Measurements from ENCODE around the gene INTS12.
A peak's percentile ranks its signal among the peaks of the same experiment; 100 is the strongest.

INTS12 gene

DNA sequence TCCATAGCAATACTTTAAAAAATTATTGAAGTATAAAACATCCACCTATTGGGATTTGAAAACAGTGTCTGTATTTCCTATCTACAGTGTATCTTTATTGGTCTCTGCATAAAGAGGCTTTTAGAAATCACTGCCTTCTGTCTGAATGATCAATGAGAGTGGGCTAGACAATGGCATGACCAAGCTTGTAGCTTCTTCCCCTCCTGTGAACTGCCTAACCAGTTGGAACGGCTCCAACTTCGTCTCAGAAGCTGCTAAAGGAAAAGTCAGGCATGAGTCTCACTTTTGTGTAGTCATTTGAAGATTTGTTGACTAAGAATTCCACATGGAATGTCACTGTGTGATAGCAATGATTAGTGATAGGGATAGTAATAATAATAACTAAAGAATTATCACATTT, 64.2 kb downstream of the INTS12 start:
- H3K9me3 ChIP-seq: no peaks in the 10 kb centered on the region
- no peak overlapping the region for H3K4me3 ChIP-seq (ENCODE audit: low read depth, low read length)
- TF ChIP-seq, protein P1, sequence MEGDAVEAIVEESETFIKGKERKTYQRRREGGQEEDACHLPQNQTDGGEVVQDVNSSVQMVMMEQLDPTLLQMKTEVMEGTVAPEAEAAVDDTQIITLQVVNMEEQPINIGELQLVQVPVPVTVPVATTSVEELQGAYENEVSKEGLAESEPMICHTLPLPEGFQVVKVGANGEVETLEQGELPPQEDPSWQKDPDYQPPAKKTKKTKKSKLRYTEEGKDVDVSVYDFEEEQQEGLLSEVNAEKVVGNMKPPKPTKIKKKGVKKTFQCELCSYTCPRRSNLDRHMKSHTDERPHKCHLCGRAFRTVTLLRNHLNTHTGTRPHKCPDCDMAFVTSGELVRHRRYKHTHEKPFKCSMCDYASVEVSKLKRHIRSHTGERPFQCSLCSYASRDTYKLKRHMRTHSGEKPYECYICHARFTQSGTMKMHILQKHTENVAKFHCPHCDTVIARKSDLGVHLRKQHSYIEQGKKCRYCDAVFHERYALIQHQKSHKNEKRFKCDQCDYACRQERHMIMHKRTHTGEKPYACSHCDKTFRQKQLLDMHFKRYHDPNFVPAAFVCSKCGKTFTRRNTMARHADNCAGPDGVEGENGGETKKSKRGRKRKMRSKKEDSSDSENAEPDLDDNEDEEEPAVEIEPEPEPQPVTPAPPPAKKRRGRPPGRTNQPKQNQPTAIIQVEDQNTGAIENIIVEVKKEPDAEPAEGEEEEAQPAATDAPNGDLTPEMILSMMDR (IDR thresholded peaks at IDR 0.05; ENCODE audit: low read depth, low read length): no peak
- H3K4me1 ChIP-seq: no peaks in the 10 kb centered on the region; the same call in 1 of the 2 replicates
- no peak for DNase-seq
- H3K36me3 ChIP-seq: no peaks in the 10 kb centered on the region
- H3K27me3 ChIP-seq: no peaks in the 10 kb centered on the region

DNA sequence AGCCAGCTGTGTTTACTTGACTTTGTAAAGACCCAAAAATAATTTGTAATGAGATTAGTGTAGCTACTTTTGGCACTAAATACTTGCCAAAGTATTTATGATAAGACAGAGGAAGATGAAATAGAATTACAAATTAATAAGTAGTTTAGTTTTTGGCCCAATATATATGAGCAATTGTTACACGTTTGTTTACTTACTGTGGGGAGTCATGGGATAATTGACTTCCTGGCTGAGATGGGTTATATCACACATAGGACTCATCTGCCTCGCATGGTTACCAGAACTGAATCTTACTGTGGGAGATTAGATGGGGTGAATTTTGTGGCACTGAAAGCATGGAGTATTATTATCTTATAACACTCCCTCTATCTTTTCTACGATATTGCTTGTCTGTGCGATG, 66.6 kb downstream of the INTS12 start:
- Histone ChIP-seq H3K27me3 (no peaks in the 10 kb centered on the region), H3K4me1 (peaks cover 11% of the 10 kb centered on the region), H3K36me3 (no peaks in the 10 kb centered on the region), H3K9me3 (no peaks in the 10 kb centered on the region), H3K4me3 (ENCODE audit: low read depth, low read length) (no peak overlapping the region)
- no peak for DNase-seq
- TF ChIP-seq, protein P1 (IDR thresholded peaks at IDR 0.05; ENCODE audit: low read depth, low read length): no peak

DNA sequence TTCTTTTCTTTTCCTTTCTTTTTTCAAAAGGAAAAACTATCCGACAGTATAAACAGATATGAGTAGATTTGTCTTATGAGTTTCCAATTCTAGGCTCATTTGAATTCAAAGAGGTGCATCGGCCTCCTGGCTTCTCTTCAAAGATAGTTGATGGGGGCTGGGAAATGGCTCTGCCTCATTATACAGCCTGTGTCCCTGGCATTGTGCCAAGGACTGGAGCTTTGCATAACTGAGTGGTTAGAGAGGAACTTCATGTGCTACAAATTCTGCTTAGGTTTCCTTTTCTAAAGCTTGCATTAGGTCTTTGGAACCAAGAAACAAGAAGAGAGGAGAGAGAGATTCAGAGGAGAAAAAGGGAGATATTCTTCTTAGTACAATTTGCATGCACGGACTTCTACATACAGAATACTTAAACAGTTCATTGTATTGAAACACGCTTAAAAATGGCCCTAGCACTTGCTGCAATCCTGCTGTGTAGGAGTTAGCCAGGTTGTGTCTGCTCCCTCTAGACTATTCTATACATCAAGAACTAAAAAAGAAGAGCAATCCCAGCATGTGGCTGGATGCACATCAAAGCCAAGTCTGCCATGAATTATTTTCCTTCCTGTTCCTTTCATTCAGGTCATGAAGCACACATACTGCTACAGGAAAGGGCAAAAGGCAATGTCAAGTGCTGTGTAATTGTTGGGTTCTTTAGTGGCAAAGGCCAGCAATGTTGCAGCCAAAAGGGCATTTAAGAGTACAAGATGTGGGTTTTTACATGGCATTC, 70.9 kb downstream of the INTS12 start:
- Histone ChIP-seq H3K4me3 (ENCODE audit: low read depth, low read length) (no peak overlapping the region), H3K4me1 (peaks cover 11% of the 10 kb centered on the region)

DNA sequence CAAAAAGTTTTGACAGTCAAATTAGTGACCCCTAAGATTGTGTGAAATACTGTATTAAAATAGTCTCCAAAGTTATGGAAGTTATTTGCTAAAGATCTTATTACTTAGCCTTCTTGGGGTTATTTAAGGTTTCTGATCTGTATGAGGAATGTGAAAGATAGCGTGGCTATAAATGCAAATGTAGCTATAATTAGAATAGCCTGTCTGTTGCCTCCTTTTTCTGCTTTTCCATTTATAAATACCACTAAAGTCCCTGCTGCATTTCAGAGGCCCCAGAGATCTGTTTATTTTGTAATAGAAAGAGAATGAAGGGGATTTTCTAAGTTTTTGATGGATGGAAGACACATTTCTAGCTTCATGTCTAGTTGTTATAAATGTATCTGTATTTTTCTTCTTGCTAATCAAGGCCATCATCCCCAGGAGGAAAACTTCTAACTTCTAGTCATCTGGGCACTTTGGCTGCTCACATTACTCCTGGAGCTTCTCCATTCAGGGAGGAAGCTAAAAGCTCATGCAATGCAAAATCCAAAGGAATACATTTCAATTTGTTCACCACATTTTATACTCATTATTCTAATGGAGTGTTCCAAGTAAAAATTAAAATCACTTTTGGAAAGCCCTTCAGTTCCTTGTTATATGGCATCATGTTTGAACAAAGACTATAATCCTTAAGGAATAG, 73.9 kb downstream of the INTS12 start:
- TF ChIP-seq, protein P1 (IDR thresholded peaks at IDR 0.05; ENCODE audit: low read depth, low read length): no peak
- H3K36me3 ChIP-seq: no peaks in the 10 kb centered on the region
- DNase-seq: no peak

More for the DNA sequence above, 70.9 kb downstream of the INTS12 start:
- Histone ChIP-seq H3K9me3 (no peaks in the 10 kb centered on the region), H3K36me3 (no peaks in the 10 kb centered on the region), H3K27me3 (no peaks in the 10 kb centered on the region)
- peak; percentile 79 for DNase-seq
- TF ChIP-seq, protein P1 (IDR thresholded peaks at IDR 0.05; ENCODE audit: low read depth, low read length): no peak

DNA sequence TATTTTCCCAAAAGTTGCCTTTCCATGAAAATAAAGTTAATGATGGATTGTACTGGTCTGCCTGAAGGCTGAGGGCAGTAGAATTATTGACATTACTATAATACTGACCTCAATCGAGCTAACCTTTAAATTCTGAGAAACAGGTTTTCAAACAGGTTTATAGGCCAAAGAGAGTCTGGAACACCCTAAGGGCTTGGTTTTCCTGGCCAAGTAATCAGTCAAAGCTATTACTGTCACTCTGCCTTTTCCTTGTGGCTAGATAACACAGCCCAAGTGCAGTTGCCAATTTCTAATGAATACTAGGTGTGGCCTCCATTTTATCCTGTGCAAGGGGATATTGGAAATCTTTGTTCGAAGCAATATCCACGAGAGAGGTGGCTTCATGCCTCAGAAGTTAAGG, 75.2 kb downstream of the INTS12 start:
- Histone ChIP-seq H3K4me3 (ENCODE audit: low read depth, low read length) (no peak overlapping the region), H3K9me3 (no peaks in the 10 kb centered on the region), H3K36me3 (no peaks in the 10 kb centered on the region), H3K4me1 (peaks cover 11% of the 10 kb centered on the region), H3K27me3 (no peaks in the 10 kb centered on the region)
- no peak for DNase-seq
- TF ChIP-seq, protein P1 (IDR thresholded peaks at IDR 0.05; ENCODE audit: low read depth, low read length): no peak

More for the DNA sequence above, 73.9 kb downstream of the INTS12 start:
- Histone ChIP-seq H3K4me1 (peaks cover 11% of the 10 kb centered on the region), H3K27me3 (no peaks in the 10 kb centered on the region), H3K9me3 (no peaks in the 10 kb centered on the region), H3K4me3 (ENCODE audit: low read depth, low read length) (no peak overlapping the region)
